HG03342 (cell line): ENCODE measurements around the gene VAPB.
A peak's percentile ranks its signal among the peaks of the same experiment; 100 is the strongest.

ENCODE experiments used
- ATAC-seq: cut with Tn5 transposase; IDR thresholded peaks from one replicate; pipeline ENCODE4 v1.9.1; 2021; ENCODE audit warnings: mild to moderate bottlenecking, moderate library complexity; ENCODE audit not compliant: unreplicated experiment

The VAPB gene

GRCh38 chr20:58377766-58378401 lies 11.1 kb upstream of the VAPB start:
- ATAC-seq = no peak

GRCh38 chr20:58378704-58379103 lies 10.3 kb upstream of the VAPB start:
- ATAC-seq = no peak

GRCh38 chr20:58381627-58382026 lies 7.4 kb upstream of the VAPB start:
- ATAC-seq = no peak

GRCh38 chr20:58382096-58382495 lies 6.9 kb upstream of the VAPB start:
- ATAC-seq = no peak

- no peak for ATAC-seq
Observed at GRCh38 chr20:58384821-58385220, 4.2 kb upstream of the VAPB start.

- no peak for ATAC-seq
Observed at GRCh38 chr20:58388028-58388601, 914 bp upstream of the VAPB start.

- ATAC-seq = peak; percentile 27
Observed at GRCh38 chr20:58389324-58389967, 417 bp downstream of the VAPB start.

GRCh38 chr20:58389968-58390658 lies 1.1 kb downstream of the VAPB start:
- ATAC-seq = no peak

GRCh38 chr20:58390659-58391035 lies 1.6 kb downstream of the VAPB start:
- no peak for ATAC-seq

GRCh38 chr20:58392286-58392685 lies 3.3 kb downstream of the VAPB start:
- ATAC-seq = no peak

- no peak for ATAC-seq
Observed at GRCh38 chr20:58393299-58393698, 4.3 kb downstream of the VAPB start.

GRCh38 chr20:58394801-58395200 lies 5.8 kb downstream of the VAPB start:
- ATAC-seq = no peak

GRCh38 chr20:58395604-58396003 lies 6.6 kb downstream of the VAPB start:
- ATAC-seq = no peak

GRCh38 chr20:58397429-58397828 lies 8.4 kb downstream of the VAPB start:
- no peak for ATAC-seq

- no peak for ATAC-seq
Observed at GRCh38 chr20:58398254-58398653, 9.2 kb downstream of the VAPB start.

GRCh38 chr20:58399926-58400325 lies 10.9 kb downstream of the VAPB start:
- ATAC-seq = no peak

- no peak for ATAC-seq
Observed at GRCh38 chr20:58401162-58401561, 12.1 kb downstream of the VAPB start.

GRCh38 chr20:58402305-58402704 lies 13.3 kb downstream of the VAPB start:
- ATAC-seq = no peak

- ATAC-seq = peak; percentile 77
Observed at GRCh38 chr20:58402827-58403226, 13.8 kb downstream of the VAPB start.

GRCh38 chr20:58403272-58403671 lies 14.2 kb downstream of the VAPB start:
- peak; percentile 24 for ATAC-seq

- ATAC-seq = no peak
Observed at GRCh38 chr20:58405504-58406291, 16.7 kb downstream of the VAPB start.
